Spleen (tissue), 11 donors: ENCODE results near the gene PRKCA. TPM values are rescaled to one million over a fixed set of nuclear protein-coding genes. Genes with fewer than 3 reads are reported as not detected.
A peak's percentile ranks its signal among the peaks of the same experiment; 100 is the strongest.

Experiments used
- DNase-seq: peaks from one replicate; pipeline ENCODE4 v3.0.0-alpha.2; 2020
- H3K27ac ChIP-seq, 8 donors: fragments of 200-600 bp; sonication (generic) in 7 of 8; 1 replicate in 4 of 8; 2 replicates in 4 of 8; pipeline versions ENCODE4 v1.5.0 to v1.8.0; 2016 to 2021; ENCODE audit warnings: inconsistent platforms in 4 of 8, mild to moderate bottlenecking in 4 of 8, moderate library complexity in 1 of 8
- H3K27me3 ChIP-seq, 7 donors: fragments of 200-600 bp; sonication (generic) in 6 of 7; replicated peaks in 1 of 7; 1 replicate in 4 of 7; 2 replicates in 3 of 7; pipeline versions ENCODE4 v1.5.0 to v1.8.0; 2016 to 2021; ENCODE audit warnings: inconsistent platforms in 3 of 7, mild to moderate bottlenecking in 1 of 7
- H3K36me3 ChIP-seq, 6 donors: fragments of 200-600 bp; sonication (generic) in 5 of 6; 1 replicate in 4 of 6; 2 replicates in 2 of 6; pipeline versions ENCODE4 v1.5.0 to v1.8.0; 2016 to 2021; ENCODE audit warnings: inconsistent platforms in 2 of 6
- H3K4me1 ChIP-seq, 6 donors: fragments of 200-600 bp; sonication (generic) in 5 of 6; 1 replicate in 3 of 6; 2 replicates in 3 of 6; pipeline versions ENCODE4 v1.5.0 to v1.8.0; 2016 to 2021; ENCODE audit warnings: inconsistent platforms in 3 of 6
- H3K4me3 ChIP-seq, 8 donors: fragments of 200-600 bp; sonication (generic) in 7 of 8; 1 replicate in 4 of 8; 2 replicates in 4 of 8; pipeline versions ENCODE4 v1.5.0 to v1.8.0; 2016 to 2021; ENCODE audit warnings: inconsistent platforms in 4 of 8, mild to moderate bottlenecking in 4 of 8, moderate library complexity in 2 of 8
- H3K9me3 ChIP-seq, 8 donors: fragments of 200-600 bp; sonication (generic) in 7 of 8; 1 replicate in 4 of 8; 2 replicates in 4 of 8; pipeline versions ENCODE4 v1.5.0 to v1.8.0; 2016 to 2021; ENCODE audit warnings: inconsistent platforms in 4 of 8
- POLR2A ChIP-seq, 3 donors: fragments of 450-650 bp; IDR thresholded peaks; one replicate each; pipeline ENCODE4 v1.5.1; 2017; ENCODE audit warnings: antibody characterized with exemption in 3 of 3, mild to moderate bottlenecking in 1 of 3
- POLR2AphosphoS5 ChIP-seq, 3 donors: sonication (generic); formaldehyde crosslinking; IDR thresholded peaks; one replicate each; pipeline ENCODE4 v1.5.1; 2017; ENCODE audit warnings: antibody characterized with exemption in 3 of 3
- WGBS, 5 donors: extraction: QIAGEN DNeasy Blood & Tissue Kit in 3 of 5; methylation state at CpG; one replicate each; pipeline versions ENCODE4 v1.1.5 to v1.1.7; 2013 to 2018; 5-methylcytosine and 5-hydroxymethylcytosine counted together
- intact Hi-C: fragments of 100-400 bp; cut with DNase I; formaldehyde crosslinking; loops from one replicate; pipeline ENCODE4 v1.15.0; 2023; ENCODE audit warnings: low total_unique reads
- polyA plus RNA-seq, 3 donors: library from polyadenylated mRNA; stranded (reverse); fragments of 200-250 nt; gene quantifications; one replicate each; pipeline ENCODE4 v1.2.1, GENCODE V29; 2013
- total RNA-seq, 7 donors: library from RNA; depleted of rRNA in 3 of 7; stranded (reverse); fragments of >200 nt in 3 of 7; fragmentation: NEBNext Ultra II Directional in 4 of 7; extraction: Animal tissue kit (Norgen Biotek cat#: 25700) in 4 of 7; gene quantifications; one replicate each; pipeline versions ENCODE4 v1.1.0 to v1.2.1, GENCODE V29; 2016 to 2021
- TF ChIP-seq, protein P1 (sequence below), 11 experiments: fragments of 200-600 bp in 7 of 11; fragments of 450-650 bp in 4 of 11; sonication (generic) in 4 of 11; IDR thresholded peaks in 8 of 11; conservative IDR thresholded peaks in 3 of 11; 1 replicate in 7 of 11; 2 replicates in 4 of 11; pipeline versions ENCODE4 v1.4.0 to v1.8.0; 2016 to 2021; ENCODE audit warnings: antibody characterized with exemption in 11 of 11, inconsistent platforms in 4 of 11, mild to moderate bottlenecking in 1 of 11
- donor health status: healthy with polysubstance abuse.
- donor health status: DM: no; HTN: no; CAD: no; lungs with moderate emphysema.
- donor health status: DM: no; HTN: no; CAD: no.
- donor health status: Bipolar disorder and iron deficiency.
- donor health status: healthy.
- donor health status: DM: no; HTN: no; CAD: no.
- donor health status: DM: yes; HTN: yes; CAD: no.

PRKCA gene
- total and polyA plus RNA-seq, 10 donors, result 1.7 to 59.7 (median 31.2) TPM

DNA sequence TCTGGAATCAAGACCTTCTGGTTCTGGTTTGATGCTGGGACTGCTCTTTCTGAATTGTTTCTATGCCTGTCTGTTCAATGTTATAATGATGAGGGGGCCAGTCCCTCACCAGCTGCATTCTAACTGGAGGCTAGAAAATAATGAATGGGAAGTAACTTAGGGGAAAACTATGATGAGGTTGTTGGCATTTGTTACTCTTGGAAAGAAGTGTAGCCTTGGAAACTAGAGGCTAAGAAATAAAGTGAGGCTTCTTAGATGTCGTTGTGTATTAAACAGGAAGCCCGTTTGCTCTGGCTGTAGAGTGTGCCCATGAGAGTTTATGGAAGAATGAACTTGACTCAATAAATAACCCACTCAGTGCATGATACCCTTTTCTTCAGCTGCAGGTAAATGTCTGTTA lies 140.8 kb downstream of the PRKCA start:
- TF ChIP-seq, protein P1, sequence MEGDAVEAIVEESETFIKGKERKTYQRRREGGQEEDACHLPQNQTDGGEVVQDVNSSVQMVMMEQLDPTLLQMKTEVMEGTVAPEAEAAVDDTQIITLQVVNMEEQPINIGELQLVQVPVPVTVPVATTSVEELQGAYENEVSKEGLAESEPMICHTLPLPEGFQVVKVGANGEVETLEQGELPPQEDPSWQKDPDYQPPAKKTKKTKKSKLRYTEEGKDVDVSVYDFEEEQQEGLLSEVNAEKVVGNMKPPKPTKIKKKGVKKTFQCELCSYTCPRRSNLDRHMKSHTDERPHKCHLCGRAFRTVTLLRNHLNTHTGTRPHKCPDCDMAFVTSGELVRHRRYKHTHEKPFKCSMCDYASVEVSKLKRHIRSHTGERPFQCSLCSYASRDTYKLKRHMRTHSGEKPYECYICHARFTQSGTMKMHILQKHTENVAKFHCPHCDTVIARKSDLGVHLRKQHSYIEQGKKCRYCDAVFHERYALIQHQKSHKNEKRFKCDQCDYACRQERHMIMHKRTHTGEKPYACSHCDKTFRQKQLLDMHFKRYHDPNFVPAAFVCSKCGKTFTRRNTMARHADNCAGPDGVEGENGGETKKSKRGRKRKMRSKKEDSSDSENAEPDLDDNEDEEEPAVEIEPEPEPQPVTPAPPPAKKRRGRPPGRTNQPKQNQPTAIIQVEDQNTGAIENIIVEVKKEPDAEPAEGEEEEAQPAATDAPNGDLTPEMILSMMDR (IDR thresholded peaks at IDR 0.05 in 8 of 11, conservative IDR thresholded peaks at IDR 0.05 in 3 of 11), result no peak
- TF ChIP-seq POLR2A (IDR thresholded peaks at IDR 0.05), result no peak
- TF ChIP-seq POLR2AphosphoS5 (IDR thresholded peaks at IDR 0.05), result no peak
- Histone ChIP-seq H3K36me3 (no peaks in the 10 kb centered on the region), H3K27ac (no peak overlapping the region), H3K9me3 (peaks cover 0 to 14% (median 4%) of the 10 kb centered on the region in 8 donors), H3K4me3 (no peak overlapping the region), H3K4me1 (peaks cover 6 to 39% (median 14%) of the 10 kb centered on the region in 6 donors), H3K27me3 (no peaks in the 10 kb centered on the region)
- intact Hi-C loops, result no loop called here
- WGBS, 5 donors, result 46 to 76% (median 68%) methylated on average over 2 of the region's 2 CpGs
- DNase-seq, result no peak

DNA sequence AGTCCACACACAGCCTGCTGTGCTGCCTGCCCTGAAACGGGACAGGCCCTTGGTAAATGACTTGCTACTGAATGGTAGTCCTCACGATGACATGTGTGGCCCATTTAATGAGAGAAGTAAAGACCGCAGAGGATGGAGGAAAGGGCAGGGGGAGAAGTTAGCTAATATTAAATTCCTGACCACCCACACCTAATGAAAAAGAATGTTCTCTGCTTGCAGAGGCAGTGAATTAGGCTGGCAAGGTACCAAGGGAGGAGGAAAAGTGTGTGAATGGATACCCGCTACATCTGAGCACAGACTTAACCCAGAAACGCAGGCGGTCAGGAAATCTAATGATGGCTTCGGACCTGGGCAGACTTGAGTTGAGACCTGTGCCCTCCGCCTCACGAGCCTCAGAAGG lies 141.2 kb downstream of the PRKCA start:
- peaks cover 6 to 39% (median 13%) of the 10 kb centered on the region in 6 donors for H3K4me1 ChIP-seq
- H3K27me3 ChIP-seq, result no peaks in the 10 kb centered on the region
- no peak overlapping the region for H3K27ac ChIP-seq
- TF ChIP-seq POLR2A (IDR thresholded peaks at IDR 0.05) (no peak), POLR2AphosphoS5 (IDR thresholded peaks at IDR 0.05) (no peak)
- TF ChIP-seq, protein P1 (IDR thresholded peaks at IDR 0.05 in 8 of 11, conservative IDR thresholded peaks at IDR 0.05 in 3 of 11), result no peak
- H3K9me3 ChIP-seq, result peaks cover 0 to 10% (median 1%) of the 10 kb centered on the region in 8 donors
- no peaks in the 10 kb centered on the region for H3K36me3 ChIP-seq
- intact Hi-C loops, result no loop called here
- 70 to 89% (median 74%) methylated on average over 9 of the region's 9 CpGs for WGBS, 5 donors
- no peak for DNase-seq
- no peak overlapping the region for H3K4me3 ChIP-seq

DNA sequence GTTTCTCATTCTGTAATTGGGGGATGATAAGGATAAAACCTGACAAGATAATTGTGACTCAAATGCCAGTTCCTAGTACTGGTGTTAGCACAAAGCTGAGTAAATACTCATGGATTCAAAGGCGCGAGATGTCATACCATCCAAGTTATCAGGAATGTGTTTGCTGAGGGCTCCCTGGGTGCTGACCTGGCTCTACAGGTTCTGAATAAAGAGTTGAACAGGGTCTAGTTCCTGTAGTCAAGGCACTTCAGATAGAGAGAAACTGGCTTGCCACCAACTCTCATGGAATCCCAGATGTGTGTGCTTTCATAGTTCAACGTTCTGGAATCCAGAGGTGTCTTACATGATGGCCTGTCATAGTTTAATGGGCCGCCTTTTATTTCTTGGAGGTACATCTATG lies 141.6 kb downstream of the PRKCA start:
- no peak overlapping the region for H3K27ac ChIP-seq
- no peak overlapping the region for H3K4me3 ChIP-seq
- peaks cover 6 to 39% (median 13%) of the 10 kb centered on the region in 6 donors for H3K4me1 ChIP-seq
- H3K36me3 ChIP-seq, result no peaks in the 10 kb centered on the region
- no peaks in the 10 kb centered on the region for H3K27me3 ChIP-seq
- intact Hi-C loops, result no loop called here
- 90 to 96% (median 94%) methylated on average over 4 of the region's 4 CpGs for WGBS, 5 donors
- DNase-seq, result no peak
- peaks cover 0 to 8% (median 0%) of the 10 kb centered on the region in 8 donors for H3K9me3 ChIP-seq
- TF ChIP-seq POLR2AphosphoS5 (IDR thresholded peaks at IDR 0.05) (no peak), POLR2A (IDR thresholded peaks at IDR 0.05) (no peak)
- TF ChIP-seq, protein P1 (IDR thresholded peaks at IDR 0.05 in 8 of 11, conservative IDR thresholded peaks at IDR 0.05 in 3 of 11), result no peak

DNA sequence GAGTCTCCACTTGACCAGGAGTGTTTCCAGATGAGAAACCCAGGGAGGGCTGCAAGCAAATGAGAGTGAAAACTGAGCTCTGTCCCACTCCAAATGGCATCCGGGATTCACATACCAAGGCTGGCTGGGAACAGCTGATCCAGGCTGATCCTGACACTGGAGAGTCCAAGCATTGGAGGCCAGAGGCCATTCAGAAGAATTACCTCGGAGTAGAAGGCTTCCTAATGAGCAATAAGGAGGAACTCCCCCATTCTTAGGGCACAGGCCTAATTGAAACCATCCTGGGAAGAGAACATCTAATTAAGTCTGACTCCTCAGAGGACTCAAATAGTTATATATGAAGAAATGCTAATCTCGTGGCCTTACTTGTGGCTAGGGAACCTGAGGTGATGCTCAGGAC lies 142.8 kb downstream of the PRKCA start:
- H3K9me3 ChIP-seq, result no peaks in the 10 kb centered on the region
- 60 to 86% (median 77%) methylated on average over 3 of the region's 3 CpGs for WGBS, 5 donors
- no peak overlapping the region for H3K4me3 ChIP-seq
- no peaks in the 10 kb centered on the region for H3K27me3 ChIP-seq
- peak overlapping the region in 1 of 8 donors; percentile 0 for H3K27ac ChIP-seq
- intact Hi-C loops, result no loop called here
- TF ChIP-seq POLR2A (IDR thresholded peaks at IDR 0.05) (no peak), POLR2AphosphoS5 (IDR thresholded peaks at IDR 0.05) (no peak)
- TF ChIP-seq, protein P1 (IDR thresholded peaks at IDR 0.05 in 8 of 11, conservative IDR thresholded peaks at IDR 0.05 in 3 of 11), result no peak
- no peaks in the 10 kb centered on the region for H3K36me3 ChIP-seq
- DNase-seq, result no peak
- H3K4me1 ChIP-seq, result peaks cover 6 to 48% (median 15%) of the 10 kb centered on the region in 6 donors
